Endodermal cell (in vitro differentiated cells): ENCODE results near the gene TSPAN4. TPM values are rescaled to one million over a fixed set of nuclear protein-coding genes. Genes with fewer than 3 reads are reported as not detected.
A peak's percentile ranks its signal among the peaks of the same experiment; 100 is the strongest.

ENCODE experiments used
- DNase-seq: peaks from one replicate; pipeline ENCODE4 v3.0.0-alpha.2; 2017
- H3K27ac ChIP-seq: 2 replicates; pipeline ENCODE4 v1.5.1; 2013; ENCODE audit warnings: mild to moderate bottlenecking, low read depth, low read length, moderate library complexity
- H3K27me3 ChIP-seq: 2 replicates; pipeline ENCODE4 v1.6.1; 2013; ENCODE audit warnings: mild to moderate bottlenecking, low read length, moderate library complexity; ENCODE audit not compliant: insufficient read depth, control insufficient read depth, poor library complexity, severe bottlenecking
- H3K36me3 ChIP-seq: 2 replicates; pipeline ENCODE4 v1.7.0; 2013; ENCODE audit warnings: mild to moderate bottlenecking, low read length, moderate library complexity; ENCODE audit not compliant: control insufficient read depth, insufficient read depth
- H3K4me1 ChIP-seq: one replicate; pipeline ENCODE4 v1.7.0; 2013; ENCODE audit warnings: low read length; ENCODE audit not compliant: control insufficient read depth, insufficient read depth
- H3K4me3 ChIP-seq: 2 replicates; pipeline ENCODE4 v1.5.1; 2013; ENCODE audit warnings: mild to moderate bottlenecking, low read length, moderate library complexity
- H3K9ac ChIP-seq: 2 replicates; pipeline ENCODE4 v1.6.1; 2013; ENCODE audit warnings: mild to moderate bottlenecking, low read length, moderate library complexity; ENCODE audit not compliant: poor library complexity, severe bottlenecking; ENCODE audit errors: extremely low read depth
- H3K9me3 ChIP-seq: 2 replicates; pipeline ENCODE4 v1.6.1; 2013; ENCODE audit warnings: mild to moderate bottlenecking, low read length, moderate library complexity; ENCODE audit not compliant: control insufficient read depth
- H3K27ac Mint-ChIP-seq: 2 replicates; pipeline ENCODE4 v1.8.0; 2020; ENCODE audit warnings: mixed read lengths
- H3K27me3 Mint-ChIP-seq: 2 replicates; pipeline ENCODE4 v1.8.0; 2021; ENCODE audit warnings: mild to moderate bottlenecking, mixed read lengths; ENCODE audit not compliant: insufficient read depth
- H3K36me3 Mint-ChIP-seq: 2 replicates; pipeline ENCODE4 v1.8.0; 2020; ENCODE audit warnings: low read depth, mixed read lengths
- H3K4me1 Mint-ChIP-seq: 2 replicates; pipeline ENCODE4 v1.8.0; 2020; ENCODE audit warnings: mixed read lengths
- H3K4me3 Mint-ChIP-seq: 2 replicates; pipeline ENCODE4 v1.8.0; 2020; ENCODE audit warnings: mild to moderate bottlenecking, moderate library complexity, mixed read lengths
- H3K9me3 Mint-ChIP-seq: 2 replicates; pipeline ENCODE4 v1.8.0; 2020; ENCODE audit warnings: mild to moderate bottlenecking, mixed read lengths
- CTCF ChIP-seq: fragments of 200-600 bp; sonication (generic); conservative IDR thresholded peaks from 2 replicates; pipeline ENCODE4 v1.5.0; 2021; ENCODE audit warnings: antibody characterized with exemption, mild to moderate bottlenecking
- WGBS, 2 experiments: methylation state at CpG; one replicate each; pipeline versions ENCODE4 v1.1.5 to v1.1.7; 2013; ENCODE audit warnings: missing lambda C conversion rate in 2 of 2, mixed read lengths in 1 of 2; ENCODE audit not compliant: insufficient coverage in 1 of 2, insufficient read length in 1 of 2; 5-methylcytosine and 5-hydroxymethylcytosine counted together
- total RNA-seq, 2 donors: library from RNA; stranded (reverse); fragmentation: NEBNext Ultra II Directional in 1 of 2; extraction: Animal tissue kit (Norgen Biotek cat#: 25700) in 1 of 2; gene quantifications; 2 replicates in 1 of 2; 3 replicates in 1 of 2; pipeline ENCODE4 v1.2.1, GENCODE V29; 2021

Gene TSPAN4
- total RNA-seq, 2 donors from 2014 or later: 56.8 to 71.1 TPM

GRCh38 chr11:820655-821511 is 21.8 kb upstream of the TSPAN4 start:
- no peaks in the 10 kb centered on the region for H3K9me3 ChIP-seq
- WGBS, 2 experiments: 87 to 89% methylated on average over 7 to 11 of the region's 11 CpGs
- Mint-ChIP-seq H3K36me3 (peaks cover 13% of the 10 kb centered on the region), H3K27ac (no peak overlapping the region), H3K9me3 (no peaks in the 10 kb centered on the region), H3K27me3 (no peaks in the 10 kb centered on the region), H3K4me3 (peak overlapping the region; percentile 70), H3K4me1 (no peaks in the 10 kb centered on the region)
- peak overlapping the region; percentile 63 for H3K9ac ChIP-seq
- no peaks in the 10 kb centered on the region for H3K36me3 ChIP-seq
- no peak for TF ChIP-seq CTCF
- H3K4me3 ChIP-seq: peak overlapping the region; percentile 81
- DNase-seq: no peak
- H3K4me1 ChIP-seq: no peaks in the 10 kb centered on the region
- H3K27me3 ChIP-seq: peaks cover 8% of the 10 kb centered on the region
- H3K27ac ChIP-seq: no peak overlapping the region

- H3K4me3 Mint-ChIP-seq: no peak overlapping the region
- WGBS, 2 experiments: 93 to 99% methylated on average over 11 to 22 of the region's 22 CpGs
- DNase-seq: no peak
- TF ChIP-seq CTCF: no peak
- no peak overlapping the region for H3K9ac ChIP-seq
- H3K36me3 ChIP-seq: no peaks in the 10 kb centered on the region
- peaks cover 13% of the 10 kb centered on the region for H3K36me3 Mint-ChIP-seq
- H3K27ac Mint-ChIP-seq: no peak overlapping the region
- H3K4me3 ChIP-seq: no peak overlapping the region
- H3K9me3 ChIP-seq: no peaks in the 10 kb centered on the region
- peaks cover 3% of the 10 kb centered on the region for H3K27me3 Mint-ChIP-seq
- H3K4me1 Mint-ChIP-seq: no peaks in the 10 kb centered on the region
- peaks cover 17% of the 10 kb centered on the region for H3K27me3 ChIP-seq
- H3K9me3 Mint-ChIP-seq: no peaks in the 10 kb centered on the region
- no peaks in the 10 kb centered on the region for H3K4me1 ChIP-seq
- no peak overlapping the region for H3K27ac ChIP-seq
Observed at GRCh38 chr11:821512-822371, 20.9 kb upstream of the TSPAN4 start.

- Mint-ChIP-seq H3K4me3 (no peak overlapping the region), H3K27ac (no peak overlapping the region), H3K9me3 (no peaks in the 10 kb centered on the region), H3K36me3 (peaks cover 13% of the 10 kb centered on the region), H3K4me1 (peaks cover 9% of the 10 kb centered on the region), H3K27me3 (peaks cover 14% of the 10 kb centered on the region)
- no peak overlapping the region for H3K9ac ChIP-seq
- WGBS, 2 experiments: 94 to 96% methylated on average over 24 to 53 of the region's 53 CpGs
- H3K4me3 ChIP-seq: no peak overlapping the region
- no peak for TF ChIP-seq CTCF
- no peak for DNase-seq
- H3K9me3 ChIP-seq: no peaks in the 10 kb centered on the region
- no peak overlapping the region for H3K27ac ChIP-seq
- H3K27me3 ChIP-seq: peaks cover 32% of the 10 kb centered on the region
- H3K4me1 ChIP-seq: no peaks in the 10 kb centered on the region
- H3K36me3 ChIP-seq: no peaks in the 10 kb centered on the region
Observed at GRCh38 chr11:823441-824291, 19.0 kb upstream of the TSPAN4 start.
